MM.1S (cell line): ENCODE data around the gene NAA15.

Experiments used
- DNase-seq: peaks from one replicate; pipeline ENCODE4 v3.0.0-alpha.2; 2015
- H2AFZ ChIP-seq: fragments of 300-600 bp; sonication (generic); 2 replicates; pipeline ENCODE4 v1.6.0; 2016; ENCODE audit warnings: antibody characterized with exemption, low read length
- H3F3A ChIP-seq: fragments of 300-600 bp; sonication (generic); 2 replicates; pipeline ENCODE4 v1.6.1; 2016; ENCODE audit warnings: mild to moderate bottlenecking, antibody characterized with exemption, low read length, moderate library complexity, mixed read lengths; ENCODE audit not compliant: insufficient read depth
- H3K27ac ChIP-seq: fragments of 300-600 bp; sonication (generic); 2 replicates; pipeline ENCODE4 v1.5.1; 2016; ENCODE audit warnings: mild to moderate bottlenecking, low read length
- H3K27me3 ChIP-seq: fragments of 300-600 bp; sonication (generic); replicated peaks from 2 replicates; pipeline ENCODE4 v1.6.0; 2016; ENCODE audit warnings: low read length; ENCODE audit not compliant: insufficient read depth
- H3K36me3 ChIP-seq: fragments of 300-600 bp; sonication (generic); replicated peaks from 2 replicates; pipeline ENCODE4 v1.6.1; 2016; ENCODE audit warnings: mild to moderate bottlenecking, low read length, mixed read lengths; ENCODE audit not compliant: insufficient read depth
- H3K4me1 ChIP-seq: fragments of 300-600 bp; sonication (generic); 2 replicates; pipeline ENCODE4 v1.6.1; 2016; ENCODE audit warnings: low read length, mixed read lengths
- H3K4me2 ChIP-seq: fragments of 300-600 bp; sonication (generic); 2 replicates; pipeline ENCODE4 v1.6.0; 2016; ENCODE audit warnings: low read depth, low read length
- H3K4me3 ChIP-seq: fragments of 300-600 bp; sonication (generic); 2 replicates; pipeline ENCODE4 v1.5.1; 2016; ENCODE audit warnings: low read length, mixed read lengths
- H3K79me2 ChIP-seq: fragments of 300-600 bp; sonication (generic); 2 replicates; pipeline ENCODE4 v1.6.1; 2016; ENCODE audit warnings: mixed run types, low read length, mixed read lengths
- H3K9ac ChIP-seq: fragments of 300-600 bp; sonication (generic); 2 replicates; pipeline ENCODE4 v1.6.1; 2016; ENCODE audit warnings: low read length, mixed read lengths
- H3K9me2 ChIP-seq: fragments of 300-600 bp; sonication (generic); replicated peaks from 2 replicates; pipeline ENCODE4 v1.6.1; 2016; ENCODE audit warnings: mild to moderate bottlenecking, low read length, mixed read lengths; ENCODE audit not compliant: insufficient read depth
- H3K9me3 ChIP-seq: fragments of 300-600 bp; sonication (generic); replicated peaks from 2 replicates; pipeline ENCODE4 v1.6.1; 2016; ENCODE audit warnings: mild to moderate bottlenecking, low read length, mixed read lengths; ENCODE audit not compliant: insufficient read depth
- H4K20me1 ChIP-seq: fragments of 300-600 bp; sonication (generic); 2 replicates; pipeline ENCODE4 v1.6.1; 2016; ENCODE audit warnings: mild to moderate bottlenecking, low read length, moderate library complexity, mixed read lengths; ENCODE audit not compliant: insufficient read depth
- EZH2 ChIP-seq: fragments of 300-600 bp; sonication (generic); optimal IDR thresholded peaks from 2 replicates; pipeline ENCODE3; 2017; ENCODE audit warnings: low read depth, mild to moderate bottlenecking, antibody characterized with exemption, low read length, mixed read lengths
- EZH2phosphoT487 ChIP-seq: fragments of 300-600 bp; sonication (generic); IDR thresholded peaks from 2 replicates; pipeline ENCODE4 v1.6.1; 2018; ENCODE audit warnings: antibody characterized with exemption, low read length
- TF ChIP-seq, protein P1 (sequence below): fragments of 300-600 bp; sonication (generic); IDR thresholded peaks from 2 replicates; pipeline ENCODE4 v1.5.1; 2016; ENCODE audit warnings: antibody characterized with exemption, low read length, mixed read lengths

NAA15 gene

DNA sequence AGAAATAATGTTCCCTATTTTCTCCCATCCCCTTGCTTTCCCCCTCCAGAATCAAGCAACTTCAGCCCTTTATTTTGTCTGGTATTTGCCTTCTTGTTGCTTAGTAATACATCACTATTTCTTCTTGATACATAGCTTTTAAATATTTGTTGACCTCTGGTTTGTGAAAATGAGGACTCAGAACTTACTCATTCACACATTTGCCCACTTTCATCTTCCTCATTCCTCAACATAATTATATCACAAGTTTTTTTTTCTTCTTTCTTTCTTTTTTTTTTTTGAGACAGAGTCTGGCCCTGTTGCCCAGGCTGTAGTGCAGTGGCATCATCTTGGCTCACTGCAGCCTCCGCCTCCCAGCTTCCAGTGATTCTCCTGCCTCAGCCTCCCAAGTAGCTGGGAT is 29.9 kb downstream of the NAA15 start:
- Histone ChIP-seq H3K4me2 (no peak overlapping the region), H3K27me3 (no peaks in the 10 kb centered on the region), H3K9me2 (no peaks in the 10 kb centered on the region), H3K4me3 (no peak overlapping the region), H2AFZ (no peak overlapping the region), H3K27ac (no peak overlapping the region), H3K4me1 (0 out of 2 replicates have a peak, but pooled peaks cover 3% of the 10 kb centered on the region), H4K20me1 (peaks cover 32% of the 10 kb centered on the region), H3K79me2 (peaks cover 98% of the 10 kb centered on the region), H3F3A (no peaks in the 10 kb centered on the region), H3K9me3 (no peaks in the 10 kb centered on the region), H3K9ac (no peak overlapping the region), H3K36me3 (no peaks in the 10 kb centered on the region; the same call in none of the 2 replicates)
- DNase-seq = no peak
- TF ChIP-seq, protein P1, sequence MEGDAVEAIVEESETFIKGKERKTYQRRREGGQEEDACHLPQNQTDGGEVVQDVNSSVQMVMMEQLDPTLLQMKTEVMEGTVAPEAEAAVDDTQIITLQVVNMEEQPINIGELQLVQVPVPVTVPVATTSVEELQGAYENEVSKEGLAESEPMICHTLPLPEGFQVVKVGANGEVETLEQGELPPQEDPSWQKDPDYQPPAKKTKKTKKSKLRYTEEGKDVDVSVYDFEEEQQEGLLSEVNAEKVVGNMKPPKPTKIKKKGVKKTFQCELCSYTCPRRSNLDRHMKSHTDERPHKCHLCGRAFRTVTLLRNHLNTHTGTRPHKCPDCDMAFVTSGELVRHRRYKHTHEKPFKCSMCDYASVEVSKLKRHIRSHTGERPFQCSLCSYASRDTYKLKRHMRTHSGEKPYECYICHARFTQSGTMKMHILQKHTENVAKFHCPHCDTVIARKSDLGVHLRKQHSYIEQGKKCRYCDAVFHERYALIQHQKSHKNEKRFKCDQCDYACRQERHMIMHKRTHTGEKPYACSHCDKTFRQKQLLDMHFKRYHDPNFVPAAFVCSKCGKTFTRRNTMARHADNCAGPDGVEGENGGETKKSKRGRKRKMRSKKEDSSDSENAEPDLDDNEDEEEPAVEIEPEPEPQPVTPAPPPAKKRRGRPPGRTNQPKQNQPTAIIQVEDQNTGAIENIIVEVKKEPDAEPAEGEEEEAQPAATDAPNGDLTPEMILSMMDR = no peak
- TF ChIP-seq EZH2 (no peak), EZH2phosphoT487 (no peak)

DNA sequence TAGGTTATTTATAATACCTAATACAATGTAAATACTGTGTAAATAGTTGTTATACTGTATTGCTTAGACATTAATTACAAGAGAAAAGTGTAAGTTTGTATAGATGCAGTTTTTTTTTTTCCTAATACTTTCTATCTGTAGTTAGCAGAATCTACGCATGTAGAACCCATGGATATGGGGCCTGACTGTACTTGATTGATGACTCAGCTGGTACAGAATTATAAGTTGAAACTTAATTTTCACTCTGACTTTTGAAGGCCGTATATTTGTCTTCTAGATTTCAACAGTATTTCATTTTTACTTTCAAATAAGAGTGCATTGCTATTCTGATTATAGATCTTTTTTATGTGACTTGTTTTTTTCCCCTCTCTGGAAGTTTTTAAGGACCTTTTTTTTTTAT is 31.7 kb downstream of the NAA15 start:
- Histone ChIP-seq H3K27me3 (no peaks in the 10 kb centered on the region), H3F3A (no peaks in the 10 kb centered on the region), H3K9ac (no peak overlapping the region), H3K9me3 (no peaks in the 10 kb centered on the region), H3K9me2 (no peaks in the 10 kb centered on the region), H3K27ac (no peak overlapping the region), H4K20me1 (peaks cover 30% of the 10 kb centered on the region), H3K4me2 (no peak overlapping the region), H3K4me3 (no peak overlapping the region), H3K36me3 (no peaks in the 10 kb centered on the region; the same call in none of the 2 replicates), H2AFZ (no peak overlapping the region), H3K79me2 (peaks cover 97% of the 10 kb centered on the region), H3K4me1 (0 out of 2 replicates have a peak, but pooled peaks cover 10% of the 10 kb centered on the region)
- no peak for TF ChIP-seq EZH2phosphoT487
- no peak for TF ChIP-seq EZH2
- TF ChIP-seq, protein P1 = no peak
- DNase-seq = no peak

DNA sequence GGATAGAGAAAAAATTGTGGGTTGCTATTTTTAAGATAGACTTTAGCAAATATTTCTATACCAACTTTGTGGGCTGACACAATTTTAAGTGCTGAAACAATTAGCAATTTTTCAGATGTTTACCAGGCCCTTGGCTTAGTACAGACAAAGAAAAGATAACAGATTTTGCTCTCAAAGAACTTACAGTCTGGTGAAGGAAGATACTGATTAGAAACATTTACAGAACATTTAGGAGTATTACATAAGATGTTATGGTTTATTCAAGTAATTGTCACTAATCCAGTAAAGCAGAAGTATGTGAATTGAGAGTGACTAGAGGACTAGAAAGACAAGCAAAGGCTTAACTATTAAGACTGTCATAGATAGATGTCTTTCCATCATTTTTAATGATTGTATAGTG is 36.3 kb downstream of the NAA15 start:
- no peaks in the 10 kb centered on the region for H3K9me2 ChIP-seq
- no peaks in the 10 kb centered on the region for H3K27me3 ChIP-seq
- 0 out of 2 replicates have a peak, but pooled peaks cover 6% of the 10 kb centered on the region for H3K4me1 ChIP-seq
- H3K4me2 ChIP-seq = no peak overlapping the region
- no peak overlapping the region for H3K9ac ChIP-seq
- TF ChIP-seq EZH2phosphoT487 (no peak), EZH2 (no peak)
- TF ChIP-seq, protein P1 = no peak
- H3K36me3 ChIP-seq = no peaks in the 10 kb centered on the region; the same call in none of the 2 replicates
- no peaks in the 10 kb centered on the region for H3F3A ChIP-seq
- peaks cover 85% of the 10 kb centered on the region for H3K79me2 ChIP-seq
- DNase-seq = no peak
- no peak overlapping the region for H2AFZ ChIP-seq
- no peak overlapping the region for H3K4me3 ChIP-seq
- no peaks in the 10 kb centered on the region for H3K9me3 ChIP-seq
- H4K20me1 ChIP-seq = peaks cover 15% of the 10 kb centered on the region; the same call in 1 of the 2 replicates
- H3K27ac ChIP-seq = no peak overlapping the region
